Cardiac muscle cell (in vitro differentiated cells and primary cell): ENCODE data around the gene EDARADD. TPM values are rescaled to one million over a fixed set of nuclear protein-coding genes. Genes with fewer than 3 reads are reported as not detected.

Experiments
- DNase-seq, 2 donors: peaks; one replicate each; pipeline versions ENCODE4 v3.0.0 to v3.0.0-alpha.2; 2010 to 2017; ENCODE audit warnings: low read depth in 1 of 2, low spot score in 1 of 2
- H3K27ac ChIP-seq: fragments of 200-600 bp; sonication (generic); 2 replicates; pipeline ENCODE4 v1.5.1; 2016
- H3K27me3 ChIP-seq: fragments of 200-600 bp; sonication (generic); 2 replicates; pipeline ENCODE4 v1.6.0; 2016; ENCODE audit warnings: control low read depth
- H3K36me3 ChIP-seq: fragments of 200-600 bp; sonication (generic); 2 replicates; pipeline ENCODE4 v1.5.1; 2016; ENCODE audit warnings: control low read depth
- H3K4me1 ChIP-seq: fragments of 200-600 bp; sonication (generic); 2 replicates; pipeline ENCODE4 v1.8.1; 2017; ENCODE audit warnings: low read depth, mild to moderate bottlenecking, mixed run types
- H3K4me3 ChIP-seq: fragments of 200-600 bp; sonication (generic); 2 replicates; pipeline ENCODE4 v1.5.1; 2016; ENCODE audit warnings: mild to moderate bottlenecking
- H3K9me3 ChIP-seq: fragments of 200-600 bp; sonication (generic); 2 replicates; pipeline ENCODE4 v1.5.1; 2017; ENCODE audit warnings: low read depth, mild to moderate bottlenecking, control low read depth
- polyA plus RNA-seq: library from polyadenylated mRNA; unstranded; fragments of >200 nt; fragmentation: Nextera tagmentation; extraction: Ambion mirVana; gene quantifications from 2 replicates; pipeline ENCODE4 v1.2.1, GENCODE V29; 2016
- total RNA-seq: library from RNA; depleted of rRNA; stranded (reverse); fragments of >200 nt; gene quantifications from 2 replicates; pipeline ENCODE4 v1.2.3, GENCODE V29; 2016
- TF ChIP-seq, protein P1 (sequence below): IDR thresholded peaks from 2 replicates; pipeline ENCODE4 v1.5.1; 2012; ENCODE audit warnings: low read depth, mild to moderate bottlenecking, low read length

Gene EDARADD
- total and polyA plus RNA-seq, 2 experiments from 2014 or later = 0.24 to 0.77 TPM

DNA sequence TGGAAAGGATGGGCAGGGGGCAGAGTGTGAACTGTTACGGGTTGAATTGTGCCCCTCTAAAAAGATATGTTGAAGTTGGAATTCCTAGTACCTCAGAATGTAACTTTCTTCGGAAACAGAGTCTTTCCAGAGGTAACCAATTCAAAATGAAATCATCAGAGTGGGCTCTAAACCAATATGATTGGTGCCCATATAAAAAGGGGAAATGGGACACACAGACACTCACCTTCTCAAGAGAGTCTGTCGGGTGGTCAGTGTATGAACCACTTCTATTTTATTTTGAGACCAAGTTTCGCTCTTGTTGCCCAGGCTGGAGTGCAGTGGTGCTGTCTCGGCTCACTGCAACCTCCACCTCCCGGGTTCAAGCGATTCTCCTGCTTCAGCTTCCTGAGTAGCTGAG lies 7.6 kb downstream of the EDARADD start:
- DNase-seq = no peak
- Histone ChIP-seq H3K9me3 (no peaks in the 10 kb centered on the region), H3K4me1 (peaks cover 4% of the 10 kb centered on the region), H3K4me3 (no peak overlapping the region), H3K36me3 (no peaks in the 10 kb centered on the region), H3K27ac (no peak overlapping the region), H3K27me3 (peaks cover 19% of the 10 kb centered on the region)
- TF ChIP-seq, protein P1, sequence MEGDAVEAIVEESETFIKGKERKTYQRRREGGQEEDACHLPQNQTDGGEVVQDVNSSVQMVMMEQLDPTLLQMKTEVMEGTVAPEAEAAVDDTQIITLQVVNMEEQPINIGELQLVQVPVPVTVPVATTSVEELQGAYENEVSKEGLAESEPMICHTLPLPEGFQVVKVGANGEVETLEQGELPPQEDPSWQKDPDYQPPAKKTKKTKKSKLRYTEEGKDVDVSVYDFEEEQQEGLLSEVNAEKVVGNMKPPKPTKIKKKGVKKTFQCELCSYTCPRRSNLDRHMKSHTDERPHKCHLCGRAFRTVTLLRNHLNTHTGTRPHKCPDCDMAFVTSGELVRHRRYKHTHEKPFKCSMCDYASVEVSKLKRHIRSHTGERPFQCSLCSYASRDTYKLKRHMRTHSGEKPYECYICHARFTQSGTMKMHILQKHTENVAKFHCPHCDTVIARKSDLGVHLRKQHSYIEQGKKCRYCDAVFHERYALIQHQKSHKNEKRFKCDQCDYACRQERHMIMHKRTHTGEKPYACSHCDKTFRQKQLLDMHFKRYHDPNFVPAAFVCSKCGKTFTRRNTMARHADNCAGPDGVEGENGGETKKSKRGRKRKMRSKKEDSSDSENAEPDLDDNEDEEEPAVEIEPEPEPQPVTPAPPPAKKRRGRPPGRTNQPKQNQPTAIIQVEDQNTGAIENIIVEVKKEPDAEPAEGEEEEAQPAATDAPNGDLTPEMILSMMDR = no peak

GRCh38 chr1:236403905-236404696 lies 10.0 kb downstream of the EDARADD start:
- H3K4me3 ChIP-seq = no peak overlapping the region
- H3K4me1 ChIP-seq = peaks cover 4% of the 10 kb centered on the region
- peaks cover 8% of the 10 kb centered on the region for H3K27me3 ChIP-seq
- H3K27ac ChIP-seq = no peak overlapping the region
- DNase-seq = no peak
- H3K36me3 ChIP-seq = no peaks in the 10 kb centered on the region
- no peaks in the 10 kb centered on the region for H3K9me3 ChIP-seq
- TF ChIP-seq, protein P1 = no peak

DNA sequence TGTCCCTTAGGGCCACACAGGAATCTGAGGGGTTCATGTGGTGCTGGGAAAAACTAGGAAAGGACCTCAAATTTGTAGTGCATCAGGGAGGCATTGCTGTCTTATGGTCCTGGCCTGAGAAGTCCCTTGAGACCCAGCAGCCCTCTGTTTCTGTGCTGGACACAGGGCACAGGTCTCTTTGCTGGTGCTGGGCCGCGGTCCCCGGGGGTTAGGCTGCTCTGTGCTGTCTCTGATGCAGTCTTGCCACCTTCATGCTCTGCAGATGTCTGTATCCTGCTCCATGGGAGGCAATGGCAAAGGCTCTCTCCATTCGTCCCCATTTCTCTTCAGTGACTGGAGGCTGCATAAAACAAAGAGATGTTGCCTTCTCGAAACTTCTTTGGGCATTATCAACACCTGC lies 13.0 kb downstream of the EDARADD start:
- no peak overlapping the region for H3K4me3 ChIP-seq
- H3K9me3 ChIP-seq = no peaks in the 10 kb centered on the region
- H3K4me1 ChIP-seq = no peaks in the 10 kb centered on the region
- no peaks in the 10 kb centered on the region for H3K36me3 ChIP-seq
- no peak overlapping the region for H3K27ac ChIP-seq
- TF ChIP-seq, protein P1 = no peak
- H3K27me3 ChIP-seq = no peaks in the 10 kb centered on the region
- no peak for DNase-seq

- Histone ChIP-seq H3K36me3 (no peaks in the 10 kb centered on the region), H3K4me1 (no peaks in the 10 kb centered on the region), H3K27ac (no peak overlapping the region), H3K27me3 (no peaks in the 10 kb centered on the region), H3K4me3 (no peak overlapping the region), H3K9me3 (no peaks in the 10 kb centered on the region)
- DNase-seq = no peak
- TF ChIP-seq, protein P1 = no peak
These were observed 19.6 kb downstream of the EDARADD start for GRCh38 chr1:236413688-236414087.

DNA sequence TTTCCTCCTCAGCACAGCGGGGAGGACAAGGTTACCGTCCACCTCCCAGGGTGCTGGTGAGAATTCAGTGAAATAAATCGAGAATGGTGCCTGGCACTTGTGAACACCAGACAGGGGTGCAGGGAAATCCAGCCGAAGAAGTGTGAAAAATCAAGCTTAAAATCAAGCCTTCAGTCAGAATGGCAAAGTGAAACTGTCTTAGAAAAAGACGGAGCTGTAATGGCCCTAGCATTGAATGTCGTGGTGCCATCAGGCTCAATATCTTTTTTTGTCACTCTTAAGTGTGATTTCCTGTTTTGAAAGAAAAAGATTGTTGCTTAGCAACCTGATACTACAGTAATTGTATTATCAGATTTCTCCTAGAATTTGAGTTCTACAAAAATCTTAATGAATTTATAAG lies 22.1 kb downstream of the EDARADD start:
- TF ChIP-seq, protein P1 = no peak
- no peaks in the 10 kb centered on the region for H3K36me3 ChIP-seq
- no peaks in the 10 kb centered on the region for H3K4me1 ChIP-seq
- H3K27ac ChIP-seq = no peak overlapping the region
- no peak overlapping the region for H3K4me3 ChIP-seq
- no peaks in the 10 kb centered on the region for H3K9me3 ChIP-seq
- no peak for DNase-seq
- H3K27me3 ChIP-seq = no peaks in the 10 kb centered on the region
